ENCODE data around the gene PPP1R10. TPM values are rescaled to one million over a fixed set of nuclear protein-coding genes. Genes with fewer than 3 reads are reported as not detected.

PPP1R10 gene
- total RNA-seq, 1 donor = 39.1 TPM

DNA sequence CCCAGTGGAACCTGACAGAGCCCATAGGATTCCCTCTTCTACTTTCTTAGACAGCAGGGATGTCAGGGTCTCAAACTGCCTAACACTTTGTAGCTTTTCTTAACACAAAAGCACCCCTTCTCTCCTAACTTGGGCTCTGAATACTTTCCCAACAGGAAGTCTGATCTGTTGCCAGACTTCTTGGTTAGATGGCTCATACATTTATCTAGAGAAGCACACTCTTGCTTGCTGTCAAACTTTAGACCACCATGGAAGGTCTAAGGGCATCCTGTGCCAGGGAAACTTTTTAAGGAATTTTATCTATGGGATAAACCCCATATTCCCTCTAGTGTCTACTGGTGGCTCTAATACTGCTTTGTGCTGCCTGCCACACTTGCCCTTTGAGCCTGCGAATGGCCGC, 26.6 kb upstream of the PPP1R10 start:
- peak; percentile 15 for DNase-seq (ENCODE audit: low read depth)
- H3K4me3 ChIP-seq (ENCODE audit: low read depth, low read length) = no peak overlapping the region
- TF ChIP-seq, protein P1, sequence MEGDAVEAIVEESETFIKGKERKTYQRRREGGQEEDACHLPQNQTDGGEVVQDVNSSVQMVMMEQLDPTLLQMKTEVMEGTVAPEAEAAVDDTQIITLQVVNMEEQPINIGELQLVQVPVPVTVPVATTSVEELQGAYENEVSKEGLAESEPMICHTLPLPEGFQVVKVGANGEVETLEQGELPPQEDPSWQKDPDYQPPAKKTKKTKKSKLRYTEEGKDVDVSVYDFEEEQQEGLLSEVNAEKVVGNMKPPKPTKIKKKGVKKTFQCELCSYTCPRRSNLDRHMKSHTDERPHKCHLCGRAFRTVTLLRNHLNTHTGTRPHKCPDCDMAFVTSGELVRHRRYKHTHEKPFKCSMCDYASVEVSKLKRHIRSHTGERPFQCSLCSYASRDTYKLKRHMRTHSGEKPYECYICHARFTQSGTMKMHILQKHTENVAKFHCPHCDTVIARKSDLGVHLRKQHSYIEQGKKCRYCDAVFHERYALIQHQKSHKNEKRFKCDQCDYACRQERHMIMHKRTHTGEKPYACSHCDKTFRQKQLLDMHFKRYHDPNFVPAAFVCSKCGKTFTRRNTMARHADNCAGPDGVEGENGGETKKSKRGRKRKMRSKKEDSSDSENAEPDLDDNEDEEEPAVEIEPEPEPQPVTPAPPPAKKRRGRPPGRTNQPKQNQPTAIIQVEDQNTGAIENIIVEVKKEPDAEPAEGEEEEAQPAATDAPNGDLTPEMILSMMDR (IDR thresholded peaks at IDR 0.05; ENCODE audit: insufficient read depth, low read length) = no peak

DNA sequence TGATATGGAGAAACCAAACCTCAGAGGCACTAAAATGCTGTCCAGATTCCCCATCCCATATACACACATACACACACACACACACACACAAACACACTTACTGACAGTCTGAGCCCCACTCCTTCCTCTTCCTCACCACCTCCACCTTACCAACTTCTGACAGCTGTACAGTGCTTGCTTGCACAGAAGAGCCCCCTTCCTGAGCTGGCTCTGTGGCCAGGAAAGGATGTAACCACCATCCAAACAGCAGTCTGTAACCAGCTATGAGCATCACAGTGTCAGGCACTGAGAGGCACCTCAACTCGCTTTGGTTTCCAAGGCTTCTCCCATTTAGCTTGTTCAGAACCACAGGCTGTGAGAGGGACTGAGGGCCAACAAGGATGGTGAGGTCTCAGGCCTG, 24.0 kb upstream of the PPP1R10 start:
- H3K4me3 ChIP-seq (ENCODE audit: low read depth, low read length) = no peak overlapping the region
- no peak for DNase-seq (ENCODE audit: low read depth)
- TF ChIP-seq, protein P1 (IDR thresholded peaks at IDR 0.05; ENCODE audit: insufficient read depth, low read length) = no peak

DNA sequence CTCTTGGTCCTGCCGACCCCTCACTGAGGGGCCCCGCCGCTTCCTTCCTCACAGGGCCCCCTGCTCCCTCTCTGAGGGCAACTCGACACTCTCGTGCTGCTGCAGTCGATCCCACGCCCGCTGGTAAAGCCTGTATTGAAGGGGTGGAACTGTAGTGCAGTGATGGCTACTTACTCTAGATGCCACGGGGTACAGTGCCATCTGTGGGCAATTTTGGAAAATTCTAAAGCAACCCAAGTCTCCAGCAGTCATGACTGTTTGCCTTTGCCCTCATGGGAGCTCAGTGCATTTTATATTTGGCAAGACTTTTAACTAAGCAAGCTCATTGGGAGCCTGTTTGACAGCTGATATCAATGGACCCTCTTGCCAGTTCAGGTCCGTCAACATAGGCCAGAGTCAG, 23.4 kb upstream of the PPP1R10 start:
- TF ChIP-seq, protein P1 (IDR thresholded peaks at IDR 0.05; ENCODE audit: insufficient read depth, low read length) = no peak
- H3K4me3 ChIP-seq (ENCODE audit: low read depth, low read length) = no peak overlapping the region
- DNase-seq (ENCODE audit: low read depth) = no peak

DNA sequence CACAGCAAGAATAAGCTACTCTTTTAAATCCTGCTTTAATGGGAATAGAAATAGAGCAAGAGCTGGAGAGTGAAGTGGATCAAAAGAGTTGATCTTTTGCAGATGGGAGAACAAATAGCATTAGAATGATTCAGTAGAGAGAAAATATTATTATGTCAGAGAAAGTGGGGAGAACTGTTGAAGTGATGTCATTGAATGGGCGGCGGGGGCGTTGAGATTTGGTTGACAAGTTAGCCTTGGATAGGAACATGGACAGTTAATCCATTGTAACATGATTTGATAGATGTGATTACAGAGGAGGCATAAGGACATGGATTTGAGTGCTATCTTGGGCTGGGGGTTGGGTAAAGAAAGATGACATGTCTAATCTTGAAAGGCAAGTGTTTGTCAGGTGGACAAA, 18.8 kb upstream of the PPP1R10 start:
- TF ChIP-seq, protein P1 (IDR thresholded peaks at IDR 0.05; ENCODE audit: insufficient read depth, low read length) = no peak
- no peak overlapping the region for H3K4me3 ChIP-seq (ENCODE audit: low read depth, low read length)
- no peak for DNase-seq (ENCODE audit: low read depth)

DNA sequence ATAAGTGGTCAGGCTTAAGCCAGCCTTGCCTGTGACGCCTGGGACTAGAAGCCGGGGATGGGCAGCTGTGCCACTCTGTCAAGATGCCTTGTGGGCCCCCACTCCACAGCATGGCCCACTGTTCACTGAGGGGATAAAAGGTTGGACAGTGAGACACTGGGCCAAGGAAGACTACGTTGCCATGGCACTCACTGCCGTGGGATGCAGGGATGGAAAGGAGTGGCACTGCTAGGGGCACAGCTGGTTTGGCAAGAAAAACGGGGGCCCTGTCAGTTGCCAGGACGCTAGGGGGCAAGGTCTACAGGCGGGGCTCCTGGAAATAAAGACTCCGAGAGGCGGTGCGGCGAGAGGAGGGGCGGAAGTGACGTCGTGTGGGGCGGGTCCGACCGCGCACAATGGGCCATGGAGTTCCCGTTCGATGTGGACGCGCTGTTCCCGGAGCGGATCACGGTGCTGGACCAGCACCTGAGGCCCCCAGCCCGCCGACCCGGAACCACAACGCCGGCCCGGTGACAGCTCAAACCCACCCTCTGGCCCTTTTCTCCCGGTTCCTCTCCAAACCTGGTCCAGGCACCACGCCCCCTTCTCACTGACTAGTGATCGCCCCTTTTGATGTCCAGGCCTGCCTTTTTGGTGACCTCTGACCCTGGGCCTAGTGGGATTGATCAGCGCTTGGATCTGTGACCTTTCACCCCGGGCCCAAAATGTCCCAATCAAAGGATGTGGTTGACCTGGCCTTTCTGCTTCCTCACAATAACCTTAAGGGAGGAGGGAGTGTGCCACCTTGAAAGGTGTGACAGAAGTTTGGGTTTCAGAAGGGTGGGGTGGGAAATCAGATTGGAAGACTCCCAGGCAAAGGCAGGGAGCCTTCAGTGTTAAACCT, 9.7 kb upstream of the PPP1R10 start, which contains the start of gene ATAT1:
TSS of gene ATAT1 (plus strand) at position 391 of the 883 bp plus-strand sequence.
- TF ChIP-seq, protein P1 (IDR thresholded peaks at IDR 0.05; ENCODE audit: insufficient read depth, low read length) = peak; percentile 57
- H3K4me3 ChIP-seq (ENCODE audit: low read depth, low read length) = peak within 1 kb of the TSS; percentile 85
- peak; percentile 67 for DNase-seq (ENCODE audit: low read depth)

DNA sequence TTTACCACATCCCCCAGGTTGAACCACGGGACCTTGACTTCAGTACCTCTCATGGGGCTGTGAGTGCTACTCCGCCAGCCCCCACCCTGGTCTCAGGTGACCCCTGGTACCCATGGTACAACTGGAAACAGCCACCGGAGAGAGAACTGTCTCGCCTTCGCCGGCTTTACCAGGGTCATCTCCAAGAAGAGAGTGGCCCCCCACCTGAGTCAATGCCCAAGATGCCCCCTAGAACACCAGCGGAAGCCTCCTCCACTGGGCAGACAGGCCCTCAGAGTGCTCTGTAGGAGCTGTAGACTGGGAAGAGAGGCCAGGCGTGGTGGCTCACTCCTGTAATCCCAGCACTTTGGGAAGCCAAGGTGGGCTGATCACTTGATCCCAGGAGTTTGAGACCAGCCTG, 8.5 kb upstream of the PPP1R10 start:
- no peak for DNase-seq (ENCODE audit: low read depth)
- H3K4me3 ChIP-seq (ENCODE audit: low read depth, low read length) = no peak overlapping the region
- TF ChIP-seq, protein P1 (IDR thresholded peaks at IDR 0.05; ENCODE audit: insufficient read depth, low read length) = no peak
